Nephron progenitor cell (in vitro differentiated cells): ENCODE data around the gene TMEM244.

ENCODE experiments used
- DNase-seq: peaks from one replicate; pipeline ENCODE4 v3.0.0; 2021
- H3K27ac Mint-ChIP-seq: 2 replicates; pipeline ENCODE4 v1.8.0; 2021; ENCODE audit warnings: mild to moderate bottlenecking, moderate library complexity, mixed read lengths
- H3K27me3 Mint-ChIP-seq: 2 replicates; pipeline ENCODE4 v1.8.0; 2021; ENCODE audit warnings: mild to moderate bottlenecking, low read depth, mixed read lengths; ENCODE audit not compliant: poor library complexity
- H3K36me3 Mint-ChIP-seq: 2 replicates; pipeline ENCODE4 v1.8.0; 2021; ENCODE audit warnings: low read depth, mixed read lengths
- H3K4me1 Mint-ChIP-seq: 2 replicates; pipeline ENCODE4 v1.8.0; 2021; ENCODE audit warnings: mixed read lengths
- H3K4me3 Mint-ChIP-seq: 2 replicates; pipeline ENCODE4 v1.8.0; 2021; ENCODE audit warnings: mild to moderate bottlenecking, moderate library complexity, mixed read lengths
- H3K9me3 Mint-ChIP-seq: 2 replicates; pipeline ENCODE4 v1.8.0; 2021; ENCODE audit warnings: mild to moderate bottlenecking, moderate library complexity, mixed read lengths
- CTCF ChIP-seq: fragments of 200-600 bp; sonication (generic); IDR thresholded peaks from 2 replicates; pipeline ENCODE4 v1.5.0; 2021; ENCODE audit warnings: antibody characterized with exemption

The TMEM244 gene

GRCh38 chr6:129860908-129861665 is at the start of gene TMEM244:
TSS of gene TMEM244 (minus strand) at chr6:129861315. CDS start at chr6:129861188, 127 bp downstream.
- no peak within 1 kb of the TSS for H3K4me3 Mint-ChIP-seq
- no peaks in the 10 kb centered on the region for H3K27me3 Mint-ChIP-seq
- no peaks in the 10 kb centered on the region for H3K4me1 Mint-ChIP-seq
- no peak within 1 kb of the TSS for H3K27ac Mint-ChIP-seq
- DNase-seq, result no peak
- H3K36me3 Mint-ChIP-seq, result no peaks in the 10 kb centered on the region
- no peaks in the 10 kb centered on the region for H3K9me3 Mint-ChIP-seq
- no peak for TF ChIP-seq CTCF

GRCh38 chr6:129908858-129909257 is 47.7 kb upstream of the TMEM244 start:
- no peak for TF ChIP-seq CTCF
- H3K4me1 Mint-ChIP-seq, result no peaks in the 10 kb centered on the region
- no peaks in the 10 kb centered on the region for H3K36me3 Mint-ChIP-seq
- no peak for DNase-seq
- no peaks in the 10 kb centered on the region for H3K9me3 Mint-ChIP-seq
- H3K4me3 Mint-ChIP-seq, result no peak overlapping the region
- H3K27me3 Mint-ChIP-seq, result no peaks in the 10 kb centered on the region
- no peak overlapping the region for H3K27ac Mint-ChIP-seq

GRCh38 chr6:129908356-129908755 is 47.2 kb upstream of the TMEM244 start:
- Mint-ChIP-seq H3K9me3 (no peaks in the 10 kb centered on the region), H3K27me3 (no peaks in the 10 kb centered on the region), H3K36me3 (no peaks in the 10 kb centered on the region), H3K27ac (no peak overlapping the region), H3K4me1 (no peaks in the 10 kb centered on the region), H3K4me3 (no peak overlapping the region)
- no peak for TF ChIP-seq CTCF
- DNase-seq, result no peak

GRCh38 chr6:129906515-129907077 is 45.5 kb upstream of the TMEM244 start:
- peaks cover 5% of the 10 kb centered on the region for H3K27me3 Mint-ChIP-seq
- TF ChIP-seq CTCF, result no peak
- H3K4me1 Mint-ChIP-seq, result no peaks in the 10 kb centered on the region
- no peak overlapping the region for H3K4me3 Mint-ChIP-seq
- DNase-seq, result no peak
- H3K9me3 Mint-ChIP-seq, result no peaks in the 10 kb centered on the region
- H3K27ac Mint-ChIP-seq, result no peak overlapping the region
- no peaks in the 10 kb centered on the region for H3K36me3 Mint-ChIP-seq

- DNase-seq, result no peak
- Mint-ChIP-seq H3K4me1 (no peaks in the 10 kb centered on the region), H3K9me3 (no peaks in the 10 kb centered on the region), H3K27ac (no peak overlapping the region), H3K27me3 (peaks cover 5% of the 10 kb centered on the region), H3K36me3 (no peaks in the 10 kb centered on the region), H3K4me3 (no peak overlapping the region)
- no peak for TF ChIP-seq CTCF
These were observed 42.0 kb upstream of the TMEM244 start for GRCh38 chr6:129903082-129903481.

- H3K4me1 Mint-ChIP-seq, result no peaks in the 10 kb centered on the region
- no peak overlapping the region for H3K4me3 Mint-ChIP-seq
- H3K27me3 Mint-ChIP-seq, result peaks cover 5% of the 10 kb centered on the region
- H3K27ac Mint-ChIP-seq, result no peak overlapping the region
- DNase-seq, result no peak
- TF ChIP-seq CTCF, result no peak
- H3K36me3 Mint-ChIP-seq, result no peaks in the 10 kb centered on the region
- no peaks in the 10 kb centered on the region for H3K9me3 Mint-ChIP-seq
These were observed 41.6 kb upstream of the TMEM244 start for GRCh38 chr6:129902681-129903080.
